Measurements from ENCODE around the gene DOHH.

The DOHH gene

GRCh38 chr19:3504735-3505134 lies 4.3 kb upstream of the DOHH start:
- no peak for DNase-seq (ENCODE audit: low read depth in 1 of 2, low spot score in 1 of 2)

- DNase-seq (ENCODE audit: low read depth in 1 of 2, low spot score in 1 of 2): no peak
These were observed 2.6 kb upstream of the DOHH start for GRCh38 chr19:3503036-3503572.

- no peak for DNase-seq (ENCODE audit: low read depth in 1 of 2, low spot score in 1 of 2)
These were observed 1.3 kb upstream of the DOHH start for GRCh38 chr19:3501780-3502179.

- no peak for DNase-seq (ENCODE audit: low read depth in 1 of 2, low spot score in 1 of 2)
These were observed 591 bp downstream of the DOHH start for GRCh38 chr19:3499738-3500428.

- DNase-seq (ENCODE audit: low read depth in 1 of 2, low spot score in 1 of 2): no peak
These were observed 2.5 kb downstream of the DOHH start for GRCh38 chr19:3497757-3498520.

GRCh38 chr19:3496392-3497273 lies 3.8 kb downstream of the DOHH start:
- no peak for DNase-seq (ENCODE audit: low read depth in 1 of 2, low spot score in 1 of 2)

GRCh38 chr19:3494559-3494958 lies 5.9 kb downstream of the DOHH start:
- peak; percentile 22 to 39 for DNase-seq (ENCODE audit: low read depth in 1 of 2, low spot score in 1 of 2)

- DNase-seq (ENCODE audit: low read depth in 1 of 2, low spot score in 1 of 2): peak in 1 of 2 donors; percentile 26
These were observed 6.4 kb downstream of the DOHH start for GRCh38 chr19:3494051-3494450.

GRCh38 chr19:3493651-3494050 lies 6.8 kb downstream of the DOHH start:
- no peak for DNase-seq (ENCODE audit: low read depth in 1 of 2, low spot score in 1 of 2)

- no peak for DNase-seq (ENCODE audit: low read depth in 1 of 2, low spot score in 1 of 2)
These were observed 7.6 kb downstream of the DOHH start for GRCh38 chr19:3492919-3493318.

GRCh38 chr19:3492131-3492839 lies 8.2 kb downstream of the DOHH start:
- no peak for DNase-seq (ENCODE audit: low read depth in 1 of 2, low spot score in 1 of 2)

GRCh38 chr19:3491396-3492119 lies 8.9 kb downstream of the DOHH start:
- no peak for DNase-seq (ENCODE audit: low read depth in 1 of 2, low spot score in 1 of 2)

GRCh38 chr19:3483226-3483628 lies 17.2 kb downstream of the DOHH start, which contains the start of gene SMIM44:
SMIM44 (minus strand) TSS chr19:3483441; CDS start chr19:3483403, 38 bp downstream.
- no peak for DNase-seq (ENCODE audit: low read depth in 1 of 2, low spot score in 1 of 2)

GRCh38 chr19:3482507-3483225 lies 17.8 kb downstream of the DOHH start:
- DNase-seq (ENCODE audit: low read depth in 1 of 2, low spot score in 1 of 2): no peak

- DNase-seq (ENCODE audit: low read depth in 1 of 2, low spot score in 1 of 2): no peak
These were observed 19.0 kb downstream of the DOHH start for GRCh38 chr19:3481241-3482090.

- no peak for DNase-seq (ENCODE audit: low read depth in 1 of 2, low spot score in 1 of 2)
These were observed 19.9 kb downstream of the DOHH start, which contains the start of gene SMIM24 for GRCh38 chr19:3480383-3481091. SMIM24 (minus strand) TSS chr19:3480525; CDS start chr19:3480463, 62 bp downstream.

- DNase-seq (ENCODE audit: low read depth in 1 of 2, low spot score in 1 of 2): no peak
These were observed 20.6 kb downstream of the DOHH start for GRCh38 chr19:3479834-3480215.

Measured in stimulated activated CD4-positive, alpha-beta T cell treated with anti-CD3 and anti-CD28 coated beads, Interleukin-15, amount 100 ng/mL, for 1 hour (primary cell).